GM12878 (cell line): Measurements from ENCODE around the gene ZNF462.

Experiments used
- ATF2 ChIP-seq: IDR thresholded peaks from 2 replicates; pipeline ENCODE4 v1.6.1; 2012; ENCODE audit warnings: low read length, inconsistent platforms
- E2F4 ChIP-seq: IDR thresholded peaks from 2 replicates; pipeline ENCODE4 v1.6.1; 2012; ENCODE audit warnings: low read depth, low read length, improper control_type of control experiment
- PAX5 ChIP-seq: IDR thresholded peaks from 2 replicates; pipeline ENCODE4 v1.6.1; 2011; ENCODE audit warnings: low read depth, low read length, borderline replicate concordance
- POLR2AphosphoS5 ChIP-seq: IDR thresholded peaks from 2 replicates; pipeline ENCODE4 v1.6.1; 2011; ENCODE audit warnings: mild to moderate bottlenecking, low read length, inconsistent platforms

GRCh38 chr9:106928350-106928749, 65.4 kb downstream of the ZNF462 start:
- no peak for TF ChIP-seq E2F4
- TF ChIP-seq PAX5 = no peak
- TF ChIP-seq ATF2 = no peak
- TF ChIP-seq POLR2AphosphoS5 = no peak
